ENCODE results near the gene VGLL2.
A peak's percentile ranks its signal among the peaks of the same experiment; 100 is the strongest.
"Not testable (repeated sequence)": the region's sequence is repeated elsewhere in the genome, so short reads cannot be mapped to it uniquely, and the experiment has no call there.

The VGLL2 gene

GRCh38 chr6:117265410-117266256 is at the start of gene VGLL2:
VGLL2 (plus strand) TSS chr6:117265558; CDS start chr6:117265764, 206 bp downstream.
- no peak for FAIRE-seq

GRCh38 chr6:117222861-117223260 is 42.5 kb upstream of the VGLL2 start:
- DNase-seq (ENCODE audit: low spot score) (no peak), FAIRE-seq (no peak)

More at GRCh38 chr6:117265410-117266256, at the start of gene VGLL2:
- DNase-seq (ENCODE audit: low spot score), result no peak

- FAIRE-seq (no peak), DNase-seq (ENCODE audit: low spot score) (no peak)
These were observed 38.6 kb upstream of the VGLL2 start for GRCh38 chr6:117226778-117227177.

GRCh38 chr6:117227245-117227962 is 38.0 kb upstream of the VGLL2 start:
- DNase-seq (ENCODE audit: low spot score) (no peak), FAIRE-seq (no peak)

- DNase-seq (ENCODE audit: low spot score) (no peak), FAIRE-seq (no peak)
These were observed 37.2 kb upstream of the VGLL2 start for GRCh38 chr6:117228202-117228601.

- FAIRE-seq, result no peak
- DNase-seq (ENCODE audit: low spot score), result no peak
These were observed 35.5 kb upstream of the VGLL2 start for GRCh38 chr6:117229870-117230269.

GRCh38 chr6:117231466-117231865 is 33.9 kb upstream of the VGLL2 start:
- DNase-seq (ENCODE audit: low spot score) (no peak), FAIRE-seq (no peak)

GRCh38 chr6:117232196-117232595 is 33.2 kb upstream of the VGLL2 start:
- DNase-seq (ENCODE audit: low spot score) (peak; percentile 25), FAIRE-seq (no peak)

GRCh38 chr6:117233145-117233544 is 32.2 kb upstream of the VGLL2 start:
- FAIRE-seq, result no peak
- DNase-seq (ENCODE audit: low spot score), result no peak

GRCh38 chr6:117237561-117237960 is 27.8 kb upstream of the VGLL2 start:
- no peak for FAIRE-seq
- no peak for DNase-seq (ENCODE audit: low spot score)

- not testable (repeated sequence) for FAIRE-seq; DNase-seq (ENCODE audit: low spot score)
These were observed 20.8 kb upstream of the VGLL2 start for GRCh38 chr6:117244571-117244970.

- not testable (repeated sequence) for DNase-seq (ENCODE audit: low spot score); FAIRE-seq
These were observed 20.4 kb upstream of the VGLL2 start for GRCh38 chr6:117244979-117245378.

GRCh38 chr6:117253785-117254184 is 11.6 kb upstream of the VGLL2 start:
- DNase-seq (ENCODE audit: low spot score), result no peak
- no peak for FAIRE-seq

- FAIRE-seq (no peak), DNase-seq (ENCODE audit: low spot score) (no peak)
These were observed 2.6 kb upstream of the VGLL2 start for GRCh38 chr6:117262799-117263198.

- DNase-seq (ENCODE audit: low spot score), result no peak
- FAIRE-seq, result no peak
These were observed 1.9 kb upstream of the VGLL2 start for GRCh38 chr6:117263353-117263927.

GRCh38 chr6:117264369-117264691 is 1.0 kb upstream of the VGLL2 start:
- no peak for DNase-seq (ENCODE audit: low spot score)
- FAIRE-seq, result no peak

GRCh38 chr6:117264692-117265409 is 507 bp upstream of the VGLL2 start:
- FAIRE-seq (no peak), DNase-seq (ENCODE audit: low spot score) (no peak)

GRCh38 chr6:117266257-117267053 is 1.1 kb downstream of the VGLL2 start:
- no peak for FAIRE-seq
- DNase-seq (ENCODE audit: low spot score), result no peak

- no peak for DNase-seq (ENCODE audit: low spot score)
- FAIRE-seq, result no peak
These were observed 1.6 kb downstream of the VGLL2 start for GRCh38 chr6:117267054-117267347.

- FAIRE-seq (no peak), DNase-seq (ENCODE audit: low spot score) (no peak)
These were observed 2.6 kb downstream of the VGLL2 start for GRCh38 chr6:117267766-117268534.
